ENCODE measurements around the gene FUT9. TPM values are rescaled to one million over a fixed set of nuclear protein-coding genes. Genes with fewer than 3 reads are reported as not detected.

FUT9 gene
- total RNA-seq, 6 experiments from 2014 or later = not detected

- H3K9me3 Mint-ChIP-seq = peaks cover 29% of the 10 kb centered on the region
- H3K27ac Mint-ChIP-seq = no peak overlapping the region
- H3K27me3 Mint-ChIP-seq (ENCODE audit: insufficient read depth) = no peaks in the 10 kb centered on the region
- peaks cover 4% of the 10 kb centered on the region; the same call in 1 of the 2 replicates for H3K36me3 Mint-ChIP-seq (ENCODE audit: low read depth)
- H3K4me1 Mint-ChIP-seq (ENCODE audit: low read depth) = no peaks in the 10 kb centered on the region
- no peak overlapping the region for H3K4me3 Mint-ChIP-seq
- no peak for DNase-seq
- TF ChIP-seq CTCF (IDR thresholded peaks at IDR 0.05) = no peak
Observed at GRCh38 chr6:96151707-96152106, 135.9 kb downstream of the FUT9 start.

GRCh38 chr6:96152114-96152708 is 136.4 kb downstream of the FUT9 start:
- no peaks in the 10 kb centered on the region for H3K4me1 Mint-ChIP-seq (ENCODE audit: low read depth)
- TF ChIP-seq CTCF (IDR thresholded peaks at IDR 0.05) = no peak
- H3K9me3 Mint-ChIP-seq = peaks cover 31% of the 10 kb centered on the region
- H3K4me3 Mint-ChIP-seq = no peak overlapping the region
- H3K36me3 Mint-ChIP-seq (ENCODE audit: low read depth) = peaks cover 4% of the 10 kb centered on the region; the same call in 1 of the 2 replicates
- H3K27ac Mint-ChIP-seq = no peak overlapping the region
- no peaks in the 10 kb centered on the region for H3K27me3 Mint-ChIP-seq (ENCODE audit: insufficient read depth)
- no peak for DNase-seq

- DNase-seq = no peak
- no peak for TF ChIP-seq CTCF (IDR thresholded peaks at IDR 0.05)
- Mint-ChIP-seq H3K4me1 (ENCODE audit: low read depth) (no peaks in the 10 kb centered on the region), H3K27me3 (ENCODE audit: insufficient read depth) (no peaks in the 10 kb centered on the region), H3K36me3 (ENCODE audit: low read depth) (peaks cover 4% of the 10 kb centered on the region; the same call in 1 of the 2 replicates), H3K4me3 (no peak overlapping the region), H3K9me3 (peaks cover 30% of the 10 kb centered on the region), H3K27ac (no peak overlapping the region)
Observed at GRCh38 chr6:96153775-96154174, 138.0 kb downstream of the FUT9 start.

GRCh38 chr6:96156425-96156824 is 140.7 kb downstream of the FUT9 start:
- H3K9me3 Mint-ChIP-seq = peaks cover 23% of the 10 kb centered on the region

GRCh38 chr6:96157018-96157565 is 141.3 kb downstream of the FUT9 start:
- DNase-seq = no peak
- H3K4me1 Mint-ChIP-seq (ENCODE audit: low read depth) = no peaks in the 10 kb centered on the region
- no peaks in the 10 kb centered on the region for H3K36me3 Mint-ChIP-seq (ENCODE audit: low read depth)
- peaks cover 29% of the 10 kb centered on the region for H3K9me3 Mint-ChIP-seq
- no peaks in the 10 kb centered on the region for H3K27me3 Mint-ChIP-seq (ENCODE audit: insufficient read depth)
- H3K4me3 Mint-ChIP-seq = no peak overlapping the region
- TF ChIP-seq CTCF (IDR thresholded peaks at IDR 0.05) = no peak
- H3K27ac Mint-ChIP-seq = no peak overlapping the region

More at GRCh38 chr6:96156425-96156824, 140.7 kb downstream of the FUT9 start:
- DNase-seq = no peak
- H3K4me1 Mint-ChIP-seq (ENCODE audit: low read depth) = no peaks in the 10 kb centered on the region
- H3K36me3 Mint-ChIP-seq (ENCODE audit: low read depth) = no peaks in the 10 kb centered on the region
- no peak overlapping the region for H3K4me3 Mint-ChIP-seq
- no peaks in the 10 kb centered on the region for H3K27me3 Mint-ChIP-seq (ENCODE audit: insufficient read depth)
- no peak overlapping the region for H3K27ac Mint-ChIP-seq
- TF ChIP-seq CTCF (IDR thresholded peaks at IDR 0.05) = no peak

Data from HFFc6 (cell line).